Measurements from ENCODE around the gene CSRP1. TPM values are rescaled to one million over a fixed set of nuclear protein-coding genes. Genes with fewer than 3 reads are reported as not detected.

The CSRP1 gene
- total and polyA plus RNA-seq, 2 of the 13 experiments (the other 11 are each of a cell fraction or from before 2014, with no cell fraction given) = 17.7 to 68.9 TPM

- in situ Hi-C loops (cut with HindIII; ENCODE audit: extremely low pct_ligation_motif_present, low pct_unique_long_range_greater_than_20kb) (no loop called here), intact Hi-C loops (cut with micrococcal nuclease; ENCODE audit: unreplicated experiment) (no loop called here)
- Histone ChIP-seq H3K27ac (ENCODE audit: extremely low read length, insufficient read depth, low read length) (no peak overlapping the region), H4K20me1 (ENCODE audit: insufficient read depth, low read length) (no peaks in the 10 kb centered on the region), H3K36me3 (replicated peaks in 1 of 2; ENCODE audit: control insufficient read depth in 1 of 2, insufficient read depth in 2 of 2, low read length in 2 of 2) (no peaks in the 10 kb centered on the region), H2AFZ (ENCODE audit: low read length) (no peak overlapping the region), H3K4me1 (ENCODE audit: insufficient read depth, low read length) (peaks cover 19% of the 10 kb centered on the region), H3K9me3 (ENCODE audit: low read length) (no peaks in the 10 kb centered on the region), H3K27me3 (ENCODE audit: control insufficient read depth in 1 of 2, insufficient read depth in 2 of 2, low read length in 2 of 2) (peaks cover 4 to 32% of the 10 kb centered on the region in 2 experiments; a peak in 4 of 5 replicates), H3K4me2 (ENCODE audit: low read depth, low read length) (no peak overlapping the region), H3K9ac (ENCODE audit: insufficient read depth, low read depth, low read length) (no peak overlapping the region), H3K79me2 (ENCODE audit: insufficient read depth, low read length) (no peaks in the 10 kb centered on the region), H3K4me3 (replicated peaks in 1 of 3; ENCODE audit: insufficient read depth in 1 of 3, low read depth in 2 of 3, low read length in 3 of 3) (no peak overlapping the region)
- WGBS (ENCODE audit: low lambda C conversion rate) = 45% methylated on average over 4 of the region's 4 CpGs
- ATAC-seq (no peak), FAIRE-seq (no peak), DNase-seq (ENCODE audit: low spot score) (no peak)
- BruUV-seq (replicated peaks) = no TSS peak
- ChIA-PET CTCF (ENCODE audit: low intra/inter-chr PET ratio, low total read pairs) (no interaction called here), POLR2A (no interaction called here)
- TF ChIP-seq NRL (CRISPR knock-in tag; IDR thresholded peaks at IDR 0.05; ENCODE audit: borderline replicate concordance) = no peak
- TF ChIP-seq CERS6 (CRISPR knock-in tag; IDR thresholded peaks at IDR 0.05) = no peak
- TF ChIP-seq ZNF382 (CRISPR knock-in tag; IDR thresholded peaks at IDR 0.05; ENCODE audit: borderline replicate concordance) = no peak
- no peak for TF ChIP-seq DZIP1 (CRISPR knock-in tag; IDR thresholded peaks at IDR 0.05)
- no peak for TF ChIP-seq THRA (CRISPR knock-in tag; IDR thresholded peaks at IDR 0.05; ENCODE audit: borderline replicate concordance)
- TF ChIP-seq SKIL (CRISPR knock-in tag; IDR thresholded peaks at IDR 0.05; ENCODE audit: borderline replicate concordance) = no peak
- no peak for TF ChIP-seq ZNF326 (CRISPR knock-in tag; IDR thresholded peaks at IDR 0.05; ENCODE audit: borderline replicate concordance)
- TF ChIP-seq SUZ12 (IDR thresholded peaks at IDR 0.05; ENCODE audit: low read depth, low read length) = no peak
- no peak for TF ChIP-seq KDM1A (CRISPR knock-in tag; IDR thresholded peaks at IDR 0.05)
- TF ChIP-seq E2F5 (CRISPR knock-in tag; conservative IDR thresholded peaks at IDR 0.05) = no peak
- TF ChIP-seq TEAD2 (CRISPR knock-in tag; IDR thresholded peaks at IDR 0.05) = no peak
- no peak for TF ChIP-seq ZNF709 (CRISPR knock-in tag; IDR thresholded peaks at IDR 0.05)
- TF ChIP-seq BRF2 (CRISPR knock-in tag; IDR thresholded peaks at IDR 0.05) = no peak
Observed at GRCh38 chr1:201454608-201455007, 52.3 kb downstream of the CSRP1 start.
